Activated gamma-delta T cell treated with Interleukin-2 at 50 U/mL for 16 hours (primary cell): Measurements from ENCODE around the gene PKIG.
"Not testable (repeated sequence)": the region's sequence is repeated elsewhere in the genome, so short reads cannot be mapped to it uniquely, and the experiment has no call there.

Experiments used
- DNase-seq: peaks from one replicate; pipeline ENCODE4 v3.0.0-alpha.2; 2020

The PKIG gene

GRCh38 chr20:44572551-44573500 lies 9.6 kb upstream of the PKIG start:
- no peak for DNase-seq

DNA sequence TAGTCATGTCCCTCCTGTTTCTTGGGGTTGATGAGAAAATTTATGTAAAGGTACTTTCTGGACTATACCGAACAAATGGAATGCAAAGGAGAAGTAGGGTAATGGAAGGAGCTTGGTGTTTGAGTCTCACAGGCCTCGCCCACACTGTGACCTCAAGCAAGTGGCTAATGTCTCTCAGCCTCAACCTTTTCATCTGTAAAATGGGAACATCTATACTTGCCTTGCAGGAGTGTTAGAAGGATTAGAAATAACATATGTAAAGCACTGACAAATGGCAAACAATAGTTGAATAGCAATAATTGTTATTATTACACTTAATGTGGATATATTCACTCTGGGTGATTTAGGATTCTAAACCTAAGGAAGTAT lies 8.9 kb upstream of the PKIG start:
- no peak for DNase-seq

GRCh38 chr20:44574372-44574771 lies 8.0 kb upstream of the PKIG start:
- DNase-seq: no peak

GRCh38 chr20:44576297-44576696 lies 6.1 kb upstream of the PKIG start:
- DNase-seq: no peak

DNA sequence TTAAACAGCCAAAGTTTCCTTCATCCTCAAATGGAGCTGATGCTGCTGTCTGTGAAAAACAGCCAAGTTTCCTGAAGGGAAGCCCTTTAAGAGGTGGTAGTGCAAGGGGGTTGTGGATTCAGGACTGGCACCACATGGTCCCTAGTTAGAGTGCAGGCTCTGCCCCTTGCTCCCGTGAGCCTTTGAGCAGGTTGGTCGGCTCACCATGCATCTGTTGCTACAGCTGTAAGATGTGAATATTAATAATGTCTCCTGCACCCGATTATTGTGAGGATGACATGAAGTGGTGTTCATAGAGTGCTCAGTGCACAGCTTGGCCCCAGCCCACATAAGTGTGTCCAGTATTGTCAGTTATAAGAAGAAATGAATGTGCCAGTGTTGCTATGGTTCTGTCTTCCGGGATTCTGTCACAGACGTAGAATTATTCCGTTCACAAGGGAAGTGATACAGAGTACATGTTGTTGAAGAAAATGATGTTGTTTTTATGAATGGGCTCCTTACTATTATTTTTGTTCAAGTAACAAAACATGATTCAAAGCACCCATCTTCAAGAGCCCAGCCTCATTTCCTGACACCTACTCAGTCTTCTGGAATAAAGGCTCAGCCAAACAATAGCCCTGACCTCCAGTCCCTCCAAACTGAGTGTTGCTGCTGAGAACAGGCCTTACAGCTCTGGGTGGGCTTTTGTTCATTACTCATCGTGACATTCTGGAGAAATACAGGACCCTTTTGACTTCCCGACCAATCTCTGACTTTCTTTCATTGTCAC lies 2.9 kb upstream of the PKIG start:
- DNase-seq: no peak

DNA sequence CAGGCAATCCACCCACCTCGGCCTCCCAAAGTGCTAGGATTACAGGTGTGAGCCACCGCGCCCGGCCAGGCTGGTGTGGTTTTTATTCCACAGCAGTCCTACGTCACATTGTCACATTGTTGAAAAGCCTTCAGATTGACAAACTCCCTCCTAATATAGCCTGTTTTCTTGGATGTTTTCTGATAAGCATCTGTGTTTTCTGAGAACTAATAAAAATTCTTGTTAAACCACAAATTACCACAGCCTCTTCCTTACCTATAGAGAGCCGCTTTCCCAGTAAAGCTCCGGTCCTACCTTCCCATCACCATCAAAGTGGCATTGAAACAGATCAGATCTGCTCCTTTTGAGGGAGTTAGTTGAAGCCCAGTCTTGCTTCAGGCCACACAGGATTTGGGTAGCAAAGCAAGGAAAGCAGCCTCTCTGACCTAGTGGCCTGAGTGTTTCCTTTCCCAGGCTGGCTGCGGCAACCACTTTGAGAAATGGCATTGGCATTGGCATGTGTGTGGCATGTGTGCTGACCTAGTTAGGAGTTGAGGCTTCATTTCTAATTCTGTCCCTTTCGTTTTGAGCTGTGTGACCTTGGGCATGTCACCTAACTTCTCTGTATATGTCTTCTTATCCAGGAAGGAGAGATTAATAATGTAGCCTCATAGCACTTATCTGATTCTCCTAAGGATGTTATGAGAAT lies 1.7 kb upstream of the PKIG start:
- DNase-seq: no peak

DNA sequence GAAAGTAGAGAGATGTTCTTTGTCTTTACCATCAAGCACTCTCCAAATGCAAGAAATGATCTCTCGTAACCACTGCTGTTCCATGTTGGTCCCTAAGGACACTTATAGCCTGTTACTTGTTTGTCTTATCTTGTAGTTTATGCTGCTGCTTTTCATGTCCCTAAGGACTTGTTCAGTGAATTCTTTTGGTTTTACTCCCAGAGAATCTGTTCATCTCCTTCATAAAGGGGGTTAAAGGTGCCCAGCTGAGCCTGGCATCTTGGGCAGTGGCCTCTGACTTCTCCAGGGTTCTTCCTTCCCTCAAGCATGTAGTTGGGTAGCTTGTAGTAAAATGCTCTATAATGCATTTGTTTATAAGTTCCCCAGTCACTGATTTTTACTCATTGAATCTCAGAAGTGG lies 864 bp upstream of the PKIG start:
- no peak for DNase-seq

GRCh38 chr20:44583157-44583556 lies 778 bp downstream of the PKIG start:
- DNase-seq: no peak

GRCh38 chr20:44584162-44584561 lies 1.8 kb downstream of the PKIG start:
- no peak for DNase-seq

- no peak for DNase-seq
These were observed 2.9 kb downstream of the PKIG start for GRCh38 chr20:44585057-44585963.

DNA sequence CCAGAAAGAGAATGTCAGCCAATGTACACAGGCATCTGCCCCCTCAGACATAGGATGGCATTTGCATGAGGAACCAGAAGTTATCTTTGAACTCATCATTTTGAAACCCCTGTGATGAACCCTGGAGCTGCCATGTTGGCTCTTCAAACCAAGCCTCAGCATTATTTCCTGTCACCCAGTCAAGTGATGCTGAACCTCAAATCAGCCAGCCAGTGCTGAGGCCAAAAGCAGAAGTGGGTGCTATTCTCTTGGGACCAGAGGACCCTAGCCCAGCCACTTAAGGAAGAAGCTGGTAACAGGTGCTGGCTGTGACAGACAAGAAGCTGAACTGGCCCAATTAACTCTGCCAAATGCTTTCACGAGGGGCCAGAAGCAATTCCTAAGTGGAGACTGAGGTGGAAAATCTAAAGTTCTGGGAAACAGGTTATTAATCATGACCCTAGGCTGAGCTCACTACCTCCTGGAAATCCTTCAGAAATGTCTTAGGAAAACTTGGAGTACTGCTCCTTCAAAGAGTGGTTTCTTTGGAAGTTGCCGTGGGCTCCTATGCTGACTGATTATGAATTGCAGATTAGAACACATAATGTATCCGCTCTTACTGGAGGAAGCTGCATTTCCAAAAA lies 4.0 kb downstream of the PKIG start:
- no peak for DNase-seq

DNA sequence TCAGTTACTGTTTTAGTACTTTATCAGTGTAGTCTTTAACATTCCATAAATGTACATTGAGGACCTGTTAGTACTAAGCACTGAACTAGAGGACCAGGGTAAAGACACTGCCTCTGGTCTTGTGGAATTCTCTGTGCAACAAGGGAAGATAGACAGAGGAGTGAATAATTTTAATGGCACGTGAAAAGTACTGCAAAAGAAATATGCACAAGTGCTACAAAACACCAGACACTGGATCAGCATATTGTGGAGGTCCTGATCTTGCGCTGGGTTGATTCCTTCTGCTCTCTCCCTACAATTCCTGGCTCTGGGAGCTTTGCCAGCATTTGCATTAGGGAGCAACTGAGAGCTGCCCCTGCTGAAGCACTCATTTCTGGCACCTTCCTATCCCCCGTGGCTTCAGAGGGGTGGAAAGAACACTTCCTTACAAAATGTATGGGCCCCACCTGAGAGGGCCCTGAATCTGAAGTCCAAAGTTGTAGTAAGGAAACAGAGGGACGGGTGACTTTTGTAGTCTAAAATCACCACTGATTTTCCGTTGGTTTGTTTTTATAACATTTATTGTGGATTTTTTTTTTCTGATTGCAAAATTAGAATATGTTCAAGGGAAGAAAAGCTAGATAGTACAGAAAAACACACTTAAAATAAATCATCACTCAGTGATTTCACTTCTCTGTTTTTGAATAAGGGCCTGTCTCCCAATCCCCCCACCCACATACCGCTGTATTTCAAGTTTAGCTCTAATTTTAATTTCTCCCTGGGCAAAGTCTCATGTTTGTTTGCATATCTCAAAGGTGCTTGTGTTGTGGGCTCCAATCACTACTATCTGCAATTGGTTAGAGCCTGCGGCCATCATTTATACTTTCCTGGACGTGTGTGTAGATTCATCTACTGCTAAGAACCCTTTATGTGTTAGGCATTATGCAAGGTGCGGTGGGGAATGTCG lies 4.9 kb downstream of the PKIG start:
- DNase-seq: no peak

- DNase-seq: not testable (repeated sequence)
These were observed 5.9 kb downstream of the PKIG start for GRCh38 chr20:44588321-44588720.

DNA sequence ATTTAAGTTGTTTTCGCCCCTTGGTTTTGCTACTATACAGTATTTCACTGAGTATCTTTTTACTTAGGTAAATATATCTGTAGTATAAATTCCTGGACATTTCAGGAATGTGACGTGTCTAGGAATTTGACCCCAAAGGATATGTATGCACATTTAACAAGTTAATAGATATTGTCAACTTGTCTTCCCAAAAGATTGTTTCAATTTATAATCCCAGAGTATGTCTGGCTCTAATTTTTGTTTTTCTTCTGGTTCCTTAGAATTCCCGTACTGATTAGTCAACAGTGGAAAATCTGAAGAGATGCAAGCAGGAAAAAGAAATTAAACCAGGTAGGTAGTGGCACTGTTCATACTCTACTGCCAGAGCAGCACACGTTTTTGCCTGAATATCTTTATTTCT lies 7.2 kb downstream of the PKIG start:
- DNase-seq: no peak

DNA sequence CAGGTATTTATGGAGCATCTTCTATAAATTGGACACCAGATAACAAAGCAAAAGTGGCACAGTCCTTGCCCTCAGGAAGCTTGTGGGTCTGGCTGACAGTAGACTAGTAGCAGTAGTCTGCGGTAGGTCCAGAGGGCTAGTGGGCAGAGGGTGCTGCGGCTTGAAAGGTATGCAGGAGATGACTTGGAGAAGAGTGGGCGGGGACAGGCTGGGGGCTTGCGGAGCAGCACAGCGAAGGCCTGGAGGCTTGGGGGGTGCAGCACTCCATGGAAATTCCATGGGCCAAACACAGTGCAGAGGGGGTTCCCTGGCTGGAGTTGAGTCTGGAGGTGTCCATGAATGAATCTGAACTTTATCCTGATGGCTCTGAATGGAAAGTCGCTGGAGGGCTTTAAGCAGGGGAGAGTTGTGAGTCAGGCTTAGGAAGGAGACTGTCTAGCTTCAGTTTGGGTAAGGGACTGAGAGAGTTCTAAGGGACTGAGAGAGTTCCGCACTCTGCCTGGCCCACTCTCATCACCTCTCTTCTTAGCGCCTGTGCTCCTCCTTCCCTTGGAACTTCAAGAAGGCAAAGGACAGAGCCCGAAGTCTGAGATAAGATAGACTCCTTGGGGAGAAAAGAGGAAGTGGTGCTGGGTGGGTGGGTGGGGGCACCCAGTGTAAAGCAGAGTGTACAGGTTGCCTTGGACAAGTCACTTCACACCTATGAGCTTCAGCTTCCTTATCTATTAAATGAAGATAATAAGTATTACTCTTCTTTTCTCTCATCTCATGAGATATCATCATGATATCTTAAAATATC lies 8.8 kb downstream of the PKIG start:
- DNase-seq: no peak

DNA sequence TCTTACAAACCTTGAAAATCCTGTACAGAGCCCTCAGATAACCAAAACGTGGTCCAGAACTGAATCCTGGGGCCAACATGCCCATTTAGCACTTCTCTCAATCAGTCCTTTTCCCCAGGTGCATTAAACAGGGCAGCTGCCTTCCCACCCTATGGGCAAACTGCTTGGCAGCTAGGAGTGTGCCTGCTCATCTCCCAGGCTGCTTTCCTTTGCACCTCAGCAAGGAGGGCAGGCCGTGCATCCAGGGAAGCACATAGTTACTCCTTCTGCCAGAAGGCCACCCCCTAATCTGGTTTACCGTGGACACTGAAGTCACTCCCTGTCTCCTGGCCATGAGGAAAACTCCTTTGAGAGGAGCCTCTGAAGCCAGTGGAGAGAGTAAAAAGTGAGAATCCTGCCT lies 10.0 kb downstream of the PKIG start:
- DNase-seq: no peak

- no peak for DNase-seq
These were observed 11.4 kb downstream of the PKIG start for GRCh38 chr20:44593751-44594150.

DNA sequence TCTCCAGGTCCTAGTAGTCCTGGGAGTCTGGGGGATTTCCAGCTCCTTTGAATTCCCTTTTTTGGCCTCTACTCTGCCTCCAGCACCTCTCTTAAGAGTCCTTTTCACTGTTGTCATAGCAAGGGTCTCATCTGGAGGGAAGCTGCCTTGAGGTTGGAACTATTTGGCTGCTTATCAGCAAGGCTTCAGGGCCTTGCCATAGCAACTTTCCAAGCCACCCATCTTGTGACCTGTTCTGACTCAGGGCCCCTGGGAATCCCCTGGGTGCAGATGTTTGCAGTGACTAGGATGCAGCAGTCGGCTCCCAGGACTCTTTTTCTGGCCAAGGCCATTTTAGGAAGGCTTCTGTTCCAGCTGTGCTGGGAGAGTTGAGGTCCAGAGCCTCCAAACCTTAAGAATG lies 12.4 kb downstream of the PKIG start:
- DNase-seq: no peak

DNA sequence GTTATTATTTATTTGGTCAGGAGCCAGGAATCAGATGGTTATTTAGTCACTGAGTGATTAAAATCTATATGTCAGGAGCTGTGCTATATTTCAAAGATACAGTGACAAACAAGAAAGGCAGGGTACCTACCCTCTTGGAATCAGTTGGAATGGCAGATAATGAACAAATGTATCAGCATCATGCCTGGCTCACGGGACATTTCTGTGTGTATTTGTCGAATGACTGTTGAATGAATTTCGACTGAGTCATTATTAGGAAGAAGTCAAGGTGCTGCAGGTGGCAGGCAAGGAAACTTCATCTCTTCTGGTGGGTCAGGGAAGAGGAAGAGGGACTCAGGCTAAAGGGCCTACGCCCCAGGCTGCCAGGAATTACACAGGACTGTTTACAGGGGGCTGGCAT lies 13.6 kb downstream of the PKIG start:
- DNase-seq: no peak

DNA sequence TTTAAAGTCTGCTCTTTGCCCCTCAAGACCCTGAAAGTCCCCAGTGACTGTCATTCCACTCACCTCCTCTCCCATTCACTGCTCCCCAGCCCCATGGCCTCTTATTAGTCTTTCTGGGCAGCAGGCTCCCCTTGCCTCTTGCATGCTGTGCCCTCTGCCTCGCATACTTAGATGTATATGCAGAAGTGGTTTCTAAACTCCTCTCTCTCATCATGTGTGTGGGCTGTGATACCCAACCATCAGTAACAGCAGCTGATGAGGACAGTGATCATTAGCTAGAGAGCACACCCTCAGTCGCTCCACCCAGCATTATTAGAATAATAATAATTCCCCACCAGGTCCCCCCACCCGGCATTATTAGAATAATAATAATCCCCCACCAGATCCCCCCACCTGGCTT lies 14.5 kb downstream of the PKIG start:
- DNase-seq: no peak
